ENCODE results near the gene CDK6.

GRCh38 chr7:92782236-92782635 lies 54.1 kb downstream of the CDK6 start:
- TF ChIP-seq POLR2AphosphoS5 (IDR thresholded peaks at IDR 0.05; ENCODE audit: low read depth, low read length): no peak
- no peak for TF ChIP-seq TAF1 (IDR thresholded peaks at IDR 0.05; ENCODE audit: borderline replicate concordance, low read depth, low read length)
- no peak for TF ChIP-seq POLR2A (IDR thresholded peaks at IDR 0.05; ENCODE audit: low read depth, low read length)
